22Rv1 (cell line): ENCODE measurements around the gene ATP10B.

ENCODE experiments used
- ZFX ChIP-seq: fragments of 450-650 bp; IDR thresholded peaks from 2 replicates; pipeline ENCODE4 v1.6.1; 2017; ENCODE audit warnings: antibody characterized with exemption, borderline replicate concordance
- TF ChIP-seq, protein P1 (sequence below): fragments of 450-650 bp; IDR thresholded peaks from 2 replicates; pipeline ENCODE4 v1.5.1; 2017; ENCODE audit warnings: mild to moderate bottlenecking

DNA sequence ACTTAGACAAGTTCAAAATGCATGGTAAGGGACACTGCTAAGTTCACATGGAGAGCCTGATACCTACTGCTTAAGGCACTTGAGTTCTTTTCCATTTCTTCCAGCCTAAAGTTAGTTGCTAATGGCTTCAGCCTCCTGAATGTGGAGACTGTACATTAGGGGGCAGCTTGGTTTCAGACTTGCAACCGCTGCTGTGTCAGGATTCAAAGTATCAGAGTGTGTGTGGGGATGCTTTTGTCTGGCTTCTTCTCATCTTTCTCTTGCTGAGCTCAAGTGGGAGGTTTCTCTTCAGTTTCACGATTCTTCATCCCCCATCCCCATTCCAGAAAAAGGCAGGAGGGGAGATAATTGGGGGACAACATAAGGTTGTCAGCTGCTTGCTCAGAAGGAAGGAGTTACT lies 49.4 kb downstream of the ATP10B start:
- TF ChIP-seq, protein P1, sequence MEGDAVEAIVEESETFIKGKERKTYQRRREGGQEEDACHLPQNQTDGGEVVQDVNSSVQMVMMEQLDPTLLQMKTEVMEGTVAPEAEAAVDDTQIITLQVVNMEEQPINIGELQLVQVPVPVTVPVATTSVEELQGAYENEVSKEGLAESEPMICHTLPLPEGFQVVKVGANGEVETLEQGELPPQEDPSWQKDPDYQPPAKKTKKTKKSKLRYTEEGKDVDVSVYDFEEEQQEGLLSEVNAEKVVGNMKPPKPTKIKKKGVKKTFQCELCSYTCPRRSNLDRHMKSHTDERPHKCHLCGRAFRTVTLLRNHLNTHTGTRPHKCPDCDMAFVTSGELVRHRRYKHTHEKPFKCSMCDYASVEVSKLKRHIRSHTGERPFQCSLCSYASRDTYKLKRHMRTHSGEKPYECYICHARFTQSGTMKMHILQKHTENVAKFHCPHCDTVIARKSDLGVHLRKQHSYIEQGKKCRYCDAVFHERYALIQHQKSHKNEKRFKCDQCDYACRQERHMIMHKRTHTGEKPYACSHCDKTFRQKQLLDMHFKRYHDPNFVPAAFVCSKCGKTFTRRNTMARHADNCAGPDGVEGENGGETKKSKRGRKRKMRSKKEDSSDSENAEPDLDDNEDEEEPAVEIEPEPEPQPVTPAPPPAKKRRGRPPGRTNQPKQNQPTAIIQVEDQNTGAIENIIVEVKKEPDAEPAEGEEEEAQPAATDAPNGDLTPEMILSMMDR = no peak
- no peak for TF ChIP-seq ZFX
